H1 (cell line): Measurements from ENCODE around the gene PTPRG. TPM values are rescaled to one million over a fixed set of nuclear protein-coding genes. Genes with fewer than 3 reads are reported as not detected.

Experiments
- CTCF ChIA-PET: fragments of 300-600 bp; sonication (Branson Sonifier 250); formaldehyde crosslinking; loops from one replicate; lab custom pipeline; 2021; ENCODE audit not compliant: partially characterized antibody; lab: Charles Lee
- POLR2A ChIA-PET: fragments of 300-600 bp; sonication (Branson Sonifier 250); formaldehyde crosslinking; loops from one replicate; lab custom pipeline; 2021; ENCODE audit warnings: inconsistent platforms; ENCODE audit not compliant: partially characterized antibody; lab: Charles Lee
- DNase-seq, 2 experiments: peaks; one replicate each; pipeline versions ENCODE4 v3.0.0 to v3.0.0-alpha.2; 2010 to 2022; ENCODE audit warnings: low spot score in 2 of 2, low read depth in 1 of 2, mixed read lengths in 1 of 2
- FAIRE-seq: peaks from 2 replicates; lab custom pipeline; 2011; peaks lifted over from hg19 to GRCh38; lab: Jason Lieb, UNC
- H2AFZ ChIP-seq: 2 replicates; pipeline ENCODE4 v1.8.1; 2012; ENCODE audit warnings: low read length, inconsistent platforms
- H2AK5ac ChIP-seq: 2 replicates; pipeline ENCODE4 v1.6.1; 2013; ENCODE audit warnings: low read depth, low read length
- H2BK120ac ChIP-seq: replicated peaks from 2 replicates; pipeline ENCODE3; 2013; ENCODE audit warnings: low read depth, low read length, inconsistent platforms
- H2BK12ac ChIP-seq: 2 replicates; pipeline ENCODE4 v1.6.1; 2013; ENCODE audit warnings: low read depth, low read length
- H2BK15ac ChIP-seq: 2 replicates; pipeline ENCODE4 v1.6.1; 2013; ENCODE audit warnings: low read length
- H2BK20ac ChIP-seq: 2 replicates; pipeline ENCODE4 v1.6.1; 2013; ENCODE audit warnings: low read length
- H2BK5ac ChIP-seq: 2 replicates; pipeline ENCODE4 v1.6.1; 2013; ENCODE audit warnings: low read depth, low read length
- H3K14ac ChIP-seq: 2 replicates; pipeline ENCODE4 v1.6.1; 2013; ENCODE audit warnings: inconsistent platforms; ENCODE audit not compliant: insufficient read length
- H3K18ac ChIP-seq: 2 replicates; pipeline ENCODE4 v1.6.1; 2013; ENCODE audit warnings: low read length; ENCODE audit errors: extremely low read depth
- H3K23ac ChIP-seq: 2 replicates; pipeline ENCODE4 v1.6.1; 2013; ENCODE audit warnings: inconsistent platforms; ENCODE audit not compliant: insufficient read length
- H3K23me2 ChIP-seq: 2 replicates; pipeline ENCODE4 v1.6.1; 2013; ENCODE audit warnings: low read depth, low read length
- H3K27ac ChIP-seq: 2 replicates; pipeline ENCODE4 v1.6.1; 2011; ENCODE audit warnings: low read depth, low read length, inconsistent platforms
- H3K27me3 ChIP-seq, 4 experiments: replicated peaks in 1 of 4; 1 replicate in 1 of 4; 2 replicates in 3 of 4; pipeline versions ENCODE4 v1.6.1 to v1.8.1; 2011 to 2013; ENCODE audit warnings: low read length in 3 of 4, mild to moderate bottlenecking in 3 of 4, inconsistent platforms in 2 of 4, mixed read lengths in 2 of 4, moderate library complexity in 1 of 4; ENCODE audit not compliant: control insufficient read depth in 3 of 4, insufficient read depth in 3 of 4; ENCODE audit errors: extremely low read depth in 1 of 4
- H3K36me3 ChIP-seq, 4 experiments: 2 replicates each; pipeline versions ENCODE4 v1.6.1 to v1.8.1; 2011 to 2013; ENCODE audit warnings: mild to moderate bottlenecking in 4 of 4, low read length in 3 of 4, moderate library complexity in 2 of 4, control low read depth in 1 of 4, inconsistent platforms in 1 of 4; ENCODE audit not compliant: insufficient read depth in 4 of 4, control insufficient read depth in 2 of 4
- H3K4ac ChIP-seq: replicated peaks from 2 replicates; pipeline ENCODE3; 2013; ENCODE audit warnings: low read length, low read depth, mixed read lengths, inconsistent platforms; ENCODE audit not compliant: insufficient read length
- H3K4me1 ChIP-seq, 4 experiments: replicated peaks in 1 of 4; 1 replicate in 1 of 4; 2 replicates in 3 of 4; pipeline versions ENCODE4 v1.6.1 to v1.8.1; 2011 to 2013; ENCODE audit warnings: low read length in 3 of 4, inconsistent platforms in 2 of 4, mixed read lengths in 1 of 4; ENCODE audit not compliant: insufficient read depth in 4 of 4, control insufficient read depth in 3 of 4
- H3K4me2 ChIP-seq, 2 experiments: 2 replicates each; pipeline versions ENCODE4 v1.6.1 to v1.8.1; 2011 to 2013; ENCODE audit warnings: low read depth in 2 of 2, low read length in 2 of 2, control low read depth in 1 of 2, inconsistent platforms in 1 of 2, mild to moderate bottlenecking in 1 of 2; ENCODE audit not compliant: insufficient read depth in 1 of 2
- H3K4me3 ChIP-seq, 4 experiments: fragments of 200-600, 300-600 bp in 1 of 4; sonication (generic), shearing (Covaris generic), sonication (Bioruptor Twin) in 1 of 4; 2 replicates each; pipeline versions ENCODE4 v1.5.1 to v1.8.1; 2011 to 2016; ENCODE audit warnings: low read length in 4 of 4, low read depth in 3 of 4, control low read depth in 2 of 4, inconsistent platforms in 2 of 4, mild to moderate bottlenecking in 2 of 4, mixed read lengths in 1 of 4, moderate library complexity in 1 of 4; ENCODE audit not compliant: insufficient read depth in 2 of 4; ENCODE audit errors: extremely low read depth in 1 of 4
- H3K56ac ChIP-seq: replicated peaks from 2 replicates; pipeline ENCODE3; 2013; ENCODE audit warnings: low read depth, mild to moderate bottlenecking, mixed read lengths, low read length, inconsistent platforms; ENCODE audit not compliant: insufficient read length
- H3K79me1 ChIP-seq: 2 replicates; pipeline ENCODE4 v1.6.1; 2013; ENCODE audit warnings: low read depth, low read length, control low read depth
- H3K79me2 ChIP-seq, 2 experiments: 2 replicates each; pipeline versions ENCODE4 v1.6.1 to v1.8.1; 2012 to 2013; ENCODE audit warnings: low read length in 2 of 2, mild to moderate bottlenecking in 2 of 2, inconsistent platforms in 1 of 2; ENCODE audit not compliant: insufficient read depth in 2 of 2, control insufficient read depth in 1 of 2
- H3K9ac ChIP-seq, 4 experiments: replicated peaks in 1 of 4; 1 replicate in 1 of 4; 2 replicates in 3 of 4; pipeline versions ENCODE4 v1.6.1 to v1.8.1; 2011 to 2013; ENCODE audit warnings: low read depth in 3 of 4, low read length in 3 of 4, control low read depth in 2 of 4, mild to moderate bottlenecking in 2 of 4, moderate library complexity in 2 of 4, inconsistent platforms in 1 of 4; ENCODE audit errors: extremely low read depth in 1 of 4
- H3K9me3 ChIP-seq, 2 experiments: 2 replicates each; pipeline versions ENCODE4 v1.6.1 to v1.8.1; 2012 to 2013; ENCODE audit warnings: mild to moderate bottlenecking in 2 of 2, moderate library complexity in 2 of 2, control low read depth in 1 of 2, inconsistent platforms in 1 of 2, low read depth in 1 of 2, low read length in 1 of 2, mixed read lengths in 1 of 2; ENCODE audit not compliant: insufficient read depth in 2 of 2
- H4K20me1 ChIP-seq, 2 experiments: replicated peaks in 1 of 2; 2 replicates each; pipeline versions ENCODE3 to v1.8.1; 2011 to 2013; ENCODE audit warnings: inconsistent platforms in 2 of 2, low read length in 2 of 2, mild to moderate bottlenecking in 1 of 2; ENCODE audit not compliant: insufficient read depth in 2 of 2, control insufficient read depth in 1 of 2
- H4K5ac ChIP-seq: 2 replicates; pipeline ENCODE4 v1.6.1; 2013; ENCODE audit warnings: low read length, low read depth, mixed read lengths, inconsistent platforms; ENCODE audit not compliant: insufficient read length
- H4K8ac ChIP-seq: 2 replicates; pipeline ENCODE4 v1.8.0; 2013; ENCODE audit warnings: mild to moderate bottlenecking, moderate library complexity, low read length, inconsistent platforms; ENCODE audit not compliant: insufficient read depth; ENCODE audit errors: extremely low read depth
- H4K91ac ChIP-seq: replicated peaks from 2 replicates; pipeline ENCODE3; 2013; ENCODE audit warnings: low read length, mixed read lengths, inconsistent platforms; ENCODE audit not compliant: insufficient read length
- BACH1 ChIP-seq: IDR thresholded peaks from 2 replicates; pipeline ENCODE4 v1.6.1; 2012; ENCODE audit warnings: low read length, improper control_type of control experiment
- BRCA1 ChIP-seq: IDR thresholded peaks from 2 replicates; pipeline ENCODE4 v1.6.1; 2012; ENCODE audit warnings: low read depth, low read length, improper control_type of control experiment
- CEBPB ChIP-seq: IDR thresholded peaks from 2 replicates; pipeline ENCODE4 v1.6.1; 2012; ENCODE audit warnings: low read depth, low read length
- CHD1 ChIP-seq: IDR thresholded peaks from 2 replicates; pipeline ENCODE4 v1.6.1; 2012; ENCODE audit warnings: low read depth, low read length, improper control_type of control experiment
- CREB1 ChIP-seq: IDR thresholded peaks from 2 replicates; pipeline ENCODE4 v1.6.1; 2012; ENCODE audit warnings: inconsistent platforms
- GABPA ChIP-seq: IDR thresholded peaks from 2 replicates; pipeline ENCODE4 v1.6.1; 2011; ENCODE audit warnings: mild to moderate bottlenecking, low read length, moderate library complexity, borderline replicate concordance; ENCODE audit not compliant: insufficient read depth
- NRF1 ChIP-seq: IDR thresholded peaks from 2 replicates; pipeline ENCODE4 v1.6.1; 2011; ENCODE audit warnings: mild to moderate bottlenecking, low read depth, low read length, improper control_type of control experiment
- POLR2A ChIP-seq, 2 experiments: IDR thresholded peaks; 1 replicate in 1 of 2; 2 replicates in 1 of 2; pipeline ENCODE4 v1.6.1; 2011; ENCODE audit warnings: low read depth in 2 of 2, low read length in 2 of 2, mild to moderate bottlenecking in 2 of 2; ENCODE audit errors: control extremely low read depth in 1 of 2
- POLR2AphosphoS5 ChIP-seq: IDR thresholded peaks from 2 replicates; pipeline ENCODE4 v1.6.1; 2011; ENCODE audit warnings: low read depth, low read length
- RNF2 ChIP-seq: fragments of 200-900, 300-1000 bp; sonication (generic); IDR thresholded peaks from 2 replicates; pipeline ENCODE4 v1.7.1; 2016; ENCODE audit warnings: borderline replicate concordance, low read depth, mild to moderate bottlenecking, antibody characterized with exemption, low read length; ENCODE audit not compliant: poor library complexity, severe bottlenecking; ENCODE audit errors: missing control alignments
- YY1 ChIP-seq: IDR thresholded peaks from 2 replicates; pipeline ENCODE4 v1.6.1; 2011; ENCODE audit warnings: low read depth, mild to moderate bottlenecking, low read length
- WGBS, 2 experiments: shearing (Covaris generic) in 1 of 2; methylation state at CpG; one replicate each; pipeline versions ENCODE4 v1.1.6 to v1.1.7; 2013 to 2015; ENCODE audit warnings: low lambda C conversion rate in 2 of 2, mixed read lengths in 2 of 2, inconsistent platforms in 1 of 2, low coverage in 1 of 2, missing lambda C conversion rate in 1 of 2; ENCODE audit not compliant: insufficient replicate concordance in 2 of 2, insufficient coverage in 1 of 2, insufficient read length in 1 of 2; ENCODE audit errors: extremely low coverage in 1 of 2, missing lambda C conversion rate in 1 of 2; 5-methylcytosine and 5-hydroxymethylcytosine counted together
- polyA plus RNA-seq, 7 experiments: library from polyadenylated mRNA; depleted of rRNA in 3 of 7; stranded (reverse) in 5 of 7; unstranded in 2 of 7; fragments of >200 nt in 5 of 7; fragments of 200-250 nt in 2 of 7; gene quantifications; 1 replicate in 5 of 7; 2 replicates in 1 of 7; 4 replicates in 1 of 7; pipeline versions ENCODE4 v1.2.1 to v1.2.3, GENCODE V29; 2011 to 2013; ENCODE audit warnings: missing spikeins in 2 of 7, mixed read lengths in 2 of 7
- total RNA-seq: library from RNA; stranded (reverse); fragmentation: NEBNext Ultra II Directional; extraction: Animal tissue kit (Norgen Biotek cat#: 25700); gene quantifications from 2 replicates; pipeline ENCODE4 v1.2.1, GENCODE V29; 2021
- TF ChIP-seq, protein P1 (sequence below): IDR thresholded peaks from 2 replicates; pipeline ENCODE4 v1.6.1; 2012; ENCODE audit warnings: inconsistent platforms

Gene PTPRG
- total and polyA plus RNA-seq, 2 of the 8 experiments (the other 6 are each of a cell fraction or from before 2014, with no cell fraction given) = 23.3 to 96.2 TPM

DNA sequence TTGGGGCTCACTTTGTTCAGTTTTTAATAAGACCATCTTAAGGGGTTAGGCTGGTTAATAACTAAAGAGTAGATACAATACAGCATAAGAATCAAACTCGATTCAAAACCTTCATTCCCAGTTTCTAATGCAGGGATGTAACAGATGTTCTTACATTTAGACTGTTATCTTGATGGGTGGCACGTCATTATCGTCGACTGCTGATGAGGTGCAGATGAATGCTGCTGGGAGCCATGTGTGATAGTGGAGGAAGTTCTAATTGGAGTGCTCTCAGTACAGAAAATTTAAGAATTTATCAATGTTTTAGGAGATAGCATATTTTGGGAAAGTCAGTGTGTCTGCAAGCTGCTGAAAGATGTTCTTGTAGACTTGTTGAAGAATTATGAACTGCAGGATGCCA lies 331.5 kb downstream of the PTPRG start:
- Histone ChIP-seq H3K27ac (no peak overlapping the region), H3K79me1 (peaks cover 3% of the 10 kb centered on the region; the same call in 1 of the 2 replicates), H3K27me3 (no peaks in the 10 kb centered on the region), H2BK120ac (no peak overlapping the region), H3K9ac (no peak overlapping the region), H2BK5ac (no peak overlapping the region), H4K8ac (no peak overlapping the region), H3K23ac (no peak overlapping the region), H2AFZ (no peak overlapping the region), H3K36me3 (no peaks in the 10 kb centered on the region), H3K18ac (no peak overlapping the region), H3K9me3 (no peaks in the 10 kb centered on the region), H3K4me3 (no peak overlapping the region), H2BK12ac (no peak overlapping the region), H2BK15ac (no peak overlapping the region), H3K56ac (no peak overlapping the region), H4K91ac (no peak overlapping the region), H3K4ac (no peak overlapping the region), H3K14ac (no peak overlapping the region), H3K4me1 (peaks cover 4 to 11% (median 7%) of the 10 kb centered on the region in 4 experiments; a peak in 5 of 7 replicates), H4K5ac (no peak overlapping the region), H3K23me2 (no peaks in the 10 kb centered on the region), H3K79me2 (peaks cover 0 to 85% of the 10 kb centered on the region in 2 experiments; a peak in 3 of 4 replicates), H2BK20ac (no peak overlapping the region), H2AK5ac (no peak overlapping the region), H3K4me2 (no peak overlapping the region), H4K20me1 (peaks cover 0 to 2% of the 10 kb centered on the region in 2 experiments)
- 84% methylated on average over 4 of the region's 4 CpGs; no CpG with 5 or more reads in 1 of the 2 experiments for WGBS, 2 experiments
- ChIA-PET POLR2A (no interaction called here), CTCF (interaction anchor here (1.4 to 1.7 kb wide), 2 partner anchors 9 to 43 kb away, joined by 3 to 4 read pairs; no protein-coding TSS in a partner anchor)
- FAIRE-seq (no peak), DNase-seq (no peak)
- no peak for TF ChIP-seq YY1
- TF ChIP-seq POLR2A (IDR thresholded peaks at IDR 0.05; ENCODE audit: control extremely low read depth in 1 of 2, low read depth in 2 of 2, low read length in 2 of 2) = no peak
- TF ChIP-seq BRCA1 = no peak
- TF ChIP-seq CREB1 = no peak
- TF ChIP-seq GABPA = no peak
- TF ChIP-seq CEBPB = no peak
- no peak for TF ChIP-seq RNF2
- TF ChIP-seq POLR2AphosphoS5 = no peak
- TF ChIP-seq, protein P1, sequence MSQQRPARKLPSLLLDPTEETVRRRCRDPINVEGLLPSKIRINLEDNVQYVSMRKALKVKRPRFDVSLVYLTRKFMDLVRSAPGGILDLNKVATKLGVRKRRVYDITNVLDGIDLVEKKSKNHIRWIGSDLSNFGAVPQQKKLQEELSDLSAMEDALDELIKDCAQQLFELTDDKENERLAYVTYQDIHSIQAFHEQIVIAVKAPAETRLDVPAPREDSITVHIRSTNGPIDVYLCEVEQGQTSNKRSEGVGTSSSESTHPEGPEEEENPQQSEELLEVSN = no peak
- TF ChIP-seq NRF1 = no peak
- no peak for TF ChIP-seq BACH1
- TF ChIP-seq CHD1 = no peak
